Neural crest cell (in vitro differentiated cells): ENCODE results near the gene LRRC8B. TPM values are rescaled to one million over a fixed set of nuclear protein-coding genes. Genes with fewer than 3 reads are reported as not detected.
A peak's percentile ranks its signal among the peaks of the same experiment; 100 is the strongest.

Source experiments
- DNase-seq: peaks from one replicate; pipeline ENCODE4 v3.0.0; 2021; ENCODE audit warnings: low read depth, mixed read lengths, low spot score
- H3K27ac Mint-ChIP-seq: one replicate; pipeline ENCODE4 v1.8.0; 2021; ENCODE audit warnings: mild to moderate bottlenecking, mixed read lengths; ENCODE audit not compliant: unreplicated experiment
- H3K27me3 Mint-ChIP-seq: 2 replicates; pipeline ENCODE4 v1.8.0; 2021; ENCODE audit warnings: low read depth, mild to moderate bottlenecking, mixed read lengths
- H3K36me3 Mint-ChIP-seq: 2 replicates; pipeline ENCODE4 v1.8.0; 2021; ENCODE audit warnings: low read depth, mild to moderate bottlenecking, mixed read lengths
- H3K4me1 Mint-ChIP-seq: 2 replicates; pipeline ENCODE4 v1.8.0; 2021; ENCODE audit warnings: mixed read lengths
- H3K4me3 Mint-ChIP-seq: one replicate; pipeline ENCODE4 v1.8.0; 2021; ENCODE audit warnings: mild to moderate bottlenecking, mixed read lengths
- H3K9me3 Mint-ChIP-seq: 2 replicates; pipeline ENCODE4 v1.8.0; 2021; ENCODE audit warnings: mixed read lengths
- total RNA-seq: library from RNA; stranded (reverse); gene quantifications from 2 replicates; pipeline ENCODE4 v1.2.1, GENCODE V29; 2021
- TF ChIP-seq, protein P1 (sequence below): fragments of 200-600 bp; sonication (generic); conservative IDR thresholded peaks from 2 replicates; pipeline ENCODE4 v1.5.0; 2021; ENCODE audit warnings: antibody characterized with exemption, mild to moderate bottlenecking

The LRRC8B gene
- total RNA-seq, 1 donor from 2014 or later: 21.7 TPM

DNA sequence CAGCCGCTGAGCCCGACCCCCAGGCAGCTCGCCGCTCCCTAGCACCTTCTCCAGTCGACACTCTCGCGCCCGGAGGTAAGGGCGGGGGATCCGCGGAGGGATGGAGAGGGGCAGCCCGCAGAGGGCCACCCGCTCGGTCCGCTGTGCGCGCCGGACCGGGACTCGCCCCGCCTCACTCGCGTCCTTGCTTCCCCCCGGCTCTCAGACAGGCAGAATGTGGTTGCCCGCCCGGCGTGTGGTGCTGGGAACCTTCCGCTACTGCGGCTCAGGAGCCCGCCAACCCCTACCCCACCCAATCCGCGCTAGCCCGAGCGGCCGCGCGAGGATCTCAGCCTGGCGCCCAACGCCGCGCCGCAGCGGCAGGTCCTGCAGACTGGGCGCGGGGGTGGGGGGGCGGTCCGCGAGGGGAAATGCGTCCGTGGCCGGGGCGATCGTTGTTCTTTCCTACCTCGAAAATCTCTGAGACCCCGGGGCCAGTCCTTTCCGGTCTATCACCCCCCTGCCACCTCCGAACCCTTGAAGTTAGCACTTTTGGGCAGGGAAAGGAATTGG is 108.7 kb downstream of the LRRC8B start:
- Mint-ChIP-seq H3K27me3 (peaks cover 20% of the 10 kb centered on the region), H3K4me1 (peaks cover 24% of the 10 kb centered on the region), H3K4me3 (peak overlapping the region; percentile 92), H3K27ac (no peak overlapping the region), H3K9me3 (no peaks in the 10 kb centered on the region), H3K36me3 (no peaks in the 10 kb centered on the region)
- TF ChIP-seq, protein P1, sequence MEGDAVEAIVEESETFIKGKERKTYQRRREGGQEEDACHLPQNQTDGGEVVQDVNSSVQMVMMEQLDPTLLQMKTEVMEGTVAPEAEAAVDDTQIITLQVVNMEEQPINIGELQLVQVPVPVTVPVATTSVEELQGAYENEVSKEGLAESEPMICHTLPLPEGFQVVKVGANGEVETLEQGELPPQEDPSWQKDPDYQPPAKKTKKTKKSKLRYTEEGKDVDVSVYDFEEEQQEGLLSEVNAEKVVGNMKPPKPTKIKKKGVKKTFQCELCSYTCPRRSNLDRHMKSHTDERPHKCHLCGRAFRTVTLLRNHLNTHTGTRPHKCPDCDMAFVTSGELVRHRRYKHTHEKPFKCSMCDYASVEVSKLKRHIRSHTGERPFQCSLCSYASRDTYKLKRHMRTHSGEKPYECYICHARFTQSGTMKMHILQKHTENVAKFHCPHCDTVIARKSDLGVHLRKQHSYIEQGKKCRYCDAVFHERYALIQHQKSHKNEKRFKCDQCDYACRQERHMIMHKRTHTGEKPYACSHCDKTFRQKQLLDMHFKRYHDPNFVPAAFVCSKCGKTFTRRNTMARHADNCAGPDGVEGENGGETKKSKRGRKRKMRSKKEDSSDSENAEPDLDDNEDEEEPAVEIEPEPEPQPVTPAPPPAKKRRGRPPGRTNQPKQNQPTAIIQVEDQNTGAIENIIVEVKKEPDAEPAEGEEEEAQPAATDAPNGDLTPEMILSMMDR: no peak
- peak; percentile 44 for DNase-seq

- Mint-ChIP-seq H3K9me3 (no peaks in the 10 kb centered on the region), H3K27ac (no peak overlapping the region), H3K27me3 (peaks cover 20% of the 10 kb centered on the region), H3K4me3 (peak overlapping the region; percentile 92), H3K4me1 (peaks cover 24% of the 10 kb centered on the region), H3K36me3 (no peaks in the 10 kb centered on the region)
- DNase-seq: peak; percentile 9
- TF ChIP-seq, protein P1: no peak
Observed at GRCh38 chr1:89633800-89634625, 109.4 kb downstream of the LRRC8B start.

DNA sequence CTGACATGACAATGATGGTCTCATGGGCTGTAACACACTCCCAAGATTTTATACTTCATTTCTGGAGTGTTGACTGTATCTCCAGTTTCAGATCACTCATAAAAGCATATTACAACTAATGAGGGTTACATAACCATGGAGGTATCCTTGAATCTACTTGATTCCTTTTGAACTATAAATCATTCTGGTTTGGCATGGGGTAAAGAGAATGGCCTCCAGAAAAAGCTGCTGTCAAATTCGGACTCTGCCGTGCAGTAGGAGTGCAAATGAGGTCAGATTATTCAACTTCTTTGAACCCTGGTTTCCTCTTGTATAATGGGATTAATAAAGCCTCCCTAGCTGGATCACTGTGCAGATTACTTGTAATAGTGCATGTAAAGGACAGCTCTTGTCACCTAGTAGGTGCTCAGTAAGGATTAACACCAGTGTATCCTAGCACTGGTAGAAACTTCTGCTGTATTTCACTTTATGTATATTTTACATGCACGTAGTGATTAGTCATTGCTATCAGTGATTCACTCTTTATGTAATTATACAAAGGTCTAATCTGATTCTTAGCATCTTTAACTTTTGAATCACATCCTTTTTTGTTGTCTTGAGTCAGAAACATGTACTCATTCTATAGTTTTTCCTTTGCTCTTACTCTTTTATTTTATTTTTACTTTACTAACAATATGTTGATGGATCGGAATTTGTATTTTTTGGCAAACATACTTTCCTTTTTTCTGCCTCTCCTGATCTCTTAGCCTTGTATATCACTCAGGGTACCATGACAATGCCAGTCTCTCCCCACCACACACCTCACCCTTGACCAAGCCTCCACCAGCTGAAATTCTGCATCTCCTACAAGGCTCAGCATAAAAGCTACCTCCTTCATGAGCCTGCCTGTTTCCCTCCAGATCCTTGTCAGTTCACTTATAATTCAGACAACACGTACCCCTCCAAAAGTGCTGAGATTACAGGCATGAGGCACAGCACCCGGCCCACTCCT is 111.5 kb downstream of the LRRC8B start:
- Mint-ChIP-seq H3K27ac (no peak overlapping the region), H3K36me3 (no peaks in the 10 kb centered on the region), H3K4me3 (peak overlapping the region; percentile 26), H3K9me3 (no peaks in the 10 kb centered on the region), H3K27me3 (peaks cover 20% of the 10 kb centered on the region), H3K4me1 (peaks cover 24% of the 10 kb centered on the region)
- no peak for DNase-seq
- TF ChIP-seq, protein P1: no peak

GRCh38 chr1:89637496-89637895 is 112.9 kb downstream of the LRRC8B start:
- Mint-ChIP-seq H3K36me3 (no peaks in the 10 kb centered on the region), H3K27me3 (peaks cover 20% of the 10 kb centered on the region), H3K4me3 (no peak overlapping the region), H3K9me3 (no peaks in the 10 kb centered on the region), H3K4me1 (peaks cover 12% of the 10 kb centered on the region), H3K27ac (no peak overlapping the region)
- no peak for DNase-seq
- TF ChIP-seq, protein P1: no peak

- H3K9me3 Mint-ChIP-seq: peaks cover 4% of the 10 kb centered on the region
- no peaks in the 10 kb centered on the region for H3K4me1 Mint-ChIP-seq
- DNase-seq: no peak
- no peak overlapping the region for H3K4me3 Mint-ChIP-seq
- TF ChIP-seq, protein P1: no peak
- no peak overlapping the region for H3K27ac Mint-ChIP-seq
- peaks cover 4% of the 10 kb centered on the region for H3K36me3 Mint-ChIP-seq
- H3K27me3 Mint-ChIP-seq: peaks cover 8% of the 10 kb centered on the region
Observed at GRCh38 chr1:89640440-89640839, 115.8 kb downstream of the LRRC8B start.
